IPS-NIHi11 (cell line): ENCODE measurements around the gene METTL9.
"Not testable (repeated sequence)": the region's sequence is repeated elsewhere in the genome, so short reads cannot be mapped to it uniquely, and the experiment has no call there.

Experiments used
- DNase-seq: peaks from one replicate; pipeline ENCODE4 v3.0.0; 2012; ENCODE audit warnings: mixed read lengths, low spot score

Gene METTL9

GRCh38 chr16:21610766-21611165, 11.4 kb downstream of the METTL9 start:
- DNase-seq = no peak

- DNase-seq = no peak
Observed at GRCh38 chr16:21611198-21611555, 11.8 kb downstream of the METTL9 start.

GRCh38 chr16:21611556-21612384, 12.4 kb downstream of the METTL9 start:
- no peak for DNase-seq

GRCh38 chr16:21613361-21613760, 14.0 kb downstream of the METTL9 start:
- no peak for DNase-seq

- no peak for DNase-seq
Observed at GRCh38 chr16:21613781-21614180, 14.4 kb downstream of the METTL9 start.

GRCh38 chr16:21614896-21615295, 15.5 kb downstream of the METTL9 start:
- no peak for DNase-seq

- no peak for DNase-seq
Observed at GRCh38 chr16:21617607-21618006, 18.2 kb downstream of the METTL9 start.

GRCh38 chr16:21618281-21618680, 18.9 kb downstream of the METTL9 start:
- no peak for DNase-seq

GRCh38 chr16:21619765-21620425, 20.5 kb downstream of the METTL9 start:
- no peak for DNase-seq

GRCh38 chr16:21620592-21620991, 21.2 kb downstream of the METTL9 start:
- no peak for DNase-seq

GRCh38 chr16:21622545-21622944, 23.2 kb downstream of the METTL9 start:
- DNase-seq = no peak

- DNase-seq = no peak
Observed at GRCh38 chr16:21625026-21625425, 25.6 kb downstream of the METTL9 start.

GRCh38 chr16:21626659-21627277, 27.4 kb downstream of the METTL9 start:
- DNase-seq = no peak

GRCh38 chr16:21628121-21628726, 28.8 kb downstream of the METTL9 start:
- no peak for DNase-seq

- no peak for DNase-seq
Observed at GRCh38 chr16:21628772-21629171, 29.4 kb downstream of the METTL9 start.

GRCh38 chr16:21629616-21630539, 30.5 kb downstream of the METTL9 start:
- DNase-seq = not testable (repeated sequence)

GRCh38 chr16:21630866-21631265, 31.5 kb downstream of the METTL9 start:
- not testable (repeated sequence) for DNase-seq

GRCh38 chr16:21631376-21631775, 32.0 kb downstream of the METTL9 start:
- DNase-seq = not testable (repeated sequence)

GRCh38 chr16:21631951-21632575, 32.7 kb downstream of the METTL9 start:
- not testable (repeated sequence) for DNase-seq

GRCh38 chr16:21634216-21634615, 34.8 kb downstream of the METTL9 start:
- DNase-seq = no peak

- not testable (repeated sequence) for DNase-seq
Observed at GRCh38 chr16:21635694-21636093, 36.3 kb downstream of the METTL9 start.
